Left forelimb (tissue), 1 donor: ENCODE results near the gene OTUD1.
A peak's percentile ranks its signal among the peaks of the same experiment; 100 is the strongest.
"Not testable (repeated sequence)": the region's sequence is repeated elsewhere in the genome, so short reads cannot be mapped to it uniquely, and the experiment has no call there.

Experiments
- DNase-seq: peaks from one replicate; pipeline ENCODE4 v3.0.0-alpha.2; 2018; ENCODE audit warnings: low spot score

Gene OTUD1, protein sequence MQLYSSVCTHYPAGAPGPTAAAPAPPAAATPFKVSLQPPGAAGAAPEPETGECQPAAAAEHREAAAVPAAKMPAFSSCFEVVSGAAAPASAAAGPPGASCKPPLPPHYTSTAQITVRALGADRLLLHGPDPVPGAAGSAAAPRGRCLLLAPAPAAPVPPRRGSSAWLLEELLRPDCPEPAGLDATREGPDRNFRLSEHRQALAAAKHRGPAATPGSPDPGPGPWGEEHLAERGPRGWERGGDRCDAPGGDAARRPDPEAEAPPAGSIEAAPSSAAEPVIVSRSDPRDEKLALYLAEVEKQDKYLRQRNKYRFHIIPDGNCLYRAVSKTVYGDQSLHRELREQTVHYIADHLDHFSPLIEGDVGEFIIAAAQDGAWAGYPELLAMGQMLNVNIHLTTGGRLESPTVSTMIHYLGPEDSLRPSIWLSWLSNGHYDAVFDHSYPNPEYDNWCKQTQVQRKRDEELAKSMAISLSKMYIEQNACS

GRCh38 chr10:23438547-23439451, at the start of gene OTUD1:
Gene OTUD1, plus strand, starts transcription at chr10:23439075. Its CDS starts 383 bp downstream, at chr10:23439458.
- DNase-seq, result peak; percentile 95

- DNase-seq, result not testable (repeated sequence)
Measured at GRCh38 chr10:23390408-23390807, 48.5 kb upstream of the OTUD1 start.

- DNase-seq, result no peak
Measured at GRCh38 chr10:23390809-23391208, 48.1 kb upstream of the OTUD1 start.

DNA sequence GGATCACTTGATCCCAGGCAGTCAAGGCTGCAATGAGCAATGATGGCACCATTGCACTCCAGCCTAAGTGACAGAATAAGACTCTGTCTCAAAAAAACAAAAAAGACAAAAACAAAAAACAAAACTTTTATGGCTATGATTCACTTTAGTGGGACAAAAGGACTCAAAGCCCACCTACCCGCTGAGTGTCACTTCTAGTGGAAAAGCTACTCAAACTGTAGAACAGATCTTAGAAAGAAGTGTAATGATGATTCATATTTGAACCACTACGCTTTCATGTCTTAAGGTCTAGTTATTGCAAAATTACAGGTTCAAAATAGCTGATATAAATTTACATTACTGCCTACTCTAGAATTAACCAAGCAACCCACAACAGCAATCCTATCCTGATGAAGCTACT, 47.1 kb upstream of the OTUD1 start:
- no peak for DNase-seq

DNA sequence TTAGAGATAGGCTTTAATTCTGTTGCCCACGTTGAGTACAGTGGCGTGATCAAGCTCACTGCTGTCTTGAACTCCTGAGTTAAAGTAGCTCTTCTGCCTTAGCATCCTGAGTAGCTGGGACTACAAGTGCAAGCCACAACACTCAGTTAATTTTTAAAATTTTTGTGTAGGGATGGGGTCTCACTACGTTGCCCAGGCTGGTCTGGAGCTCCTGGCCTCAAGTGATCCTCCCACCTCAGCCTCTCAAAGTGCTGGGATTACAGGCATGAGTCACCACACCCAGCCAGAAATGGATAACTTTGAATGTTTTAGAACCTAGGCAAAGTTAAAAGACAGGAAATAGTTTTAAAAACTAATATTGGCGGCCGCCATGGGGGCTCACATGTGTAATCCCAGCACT, 43.9 kb upstream of the OTUD1 start:
- no peak for DNase-seq

DNA sequence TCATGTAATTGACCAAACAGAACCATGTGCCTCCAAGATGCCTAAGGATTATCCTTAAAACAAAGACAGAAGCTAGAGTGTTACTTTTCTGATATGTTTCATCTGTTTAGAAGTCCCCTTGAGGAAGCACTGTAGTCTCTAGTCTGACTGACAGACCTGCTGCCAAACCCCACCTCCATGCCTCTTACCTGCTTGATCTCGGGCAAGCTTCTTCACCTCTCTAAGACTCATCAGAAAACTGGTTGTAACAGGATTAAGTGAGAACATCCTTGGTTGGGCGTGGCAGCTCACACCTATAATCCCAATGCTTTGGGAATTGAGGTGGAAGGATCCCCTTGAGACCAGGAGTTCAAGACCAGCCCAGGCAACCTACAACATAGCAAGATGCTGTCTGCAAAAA, 42.2 kb upstream of the OTUD1 start:
- no peak for DNase-seq

DNA sequence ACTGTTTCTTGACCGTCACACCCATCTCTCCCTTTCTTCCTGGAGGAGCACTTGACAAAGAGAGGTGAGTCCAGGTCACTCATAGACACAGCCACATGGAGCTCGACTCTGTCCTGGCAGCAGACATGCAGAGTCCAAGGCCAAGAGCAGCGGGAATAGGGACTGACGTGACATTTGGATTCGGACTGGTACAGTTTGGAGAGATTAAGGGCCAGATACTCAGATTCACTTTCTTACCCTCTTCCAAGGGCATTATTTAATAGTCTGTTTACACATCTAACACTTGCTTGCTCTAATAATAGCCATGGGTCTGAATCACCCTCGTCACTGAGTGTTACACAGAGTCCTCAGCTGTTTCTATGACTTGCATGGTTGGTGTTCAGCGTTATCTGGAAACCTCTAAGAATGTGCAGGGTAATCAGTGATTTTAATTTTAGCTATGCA, 39.2 kb upstream of the OTUD1 start:
- DNase-seq, result no peak

DNA sequence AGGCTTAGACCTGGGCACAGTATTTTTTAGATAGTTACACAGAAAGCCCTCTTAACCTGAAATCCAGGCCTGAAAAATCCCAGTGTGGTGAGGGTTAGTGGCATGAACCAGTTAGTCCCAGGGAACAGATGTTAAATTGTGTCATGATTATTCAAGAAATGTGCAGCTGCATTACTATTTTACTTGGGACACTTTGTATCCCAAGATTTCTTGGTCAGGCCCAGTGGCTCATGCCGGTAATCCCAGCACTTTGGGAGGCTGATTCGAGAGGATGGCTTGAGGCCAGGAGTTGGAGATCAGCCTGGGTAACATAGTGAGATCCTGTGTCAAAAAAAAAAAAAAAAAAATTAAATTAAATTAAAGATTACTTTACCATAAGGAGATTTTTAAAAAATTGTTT, 36.0 kb upstream of the OTUD1 start:
- DNase-seq, result no peak

GRCh38 chr10:23403278-23403677, 35.6 kb upstream of the OTUD1 start:
- no peak for DNase-seq

DNA sequence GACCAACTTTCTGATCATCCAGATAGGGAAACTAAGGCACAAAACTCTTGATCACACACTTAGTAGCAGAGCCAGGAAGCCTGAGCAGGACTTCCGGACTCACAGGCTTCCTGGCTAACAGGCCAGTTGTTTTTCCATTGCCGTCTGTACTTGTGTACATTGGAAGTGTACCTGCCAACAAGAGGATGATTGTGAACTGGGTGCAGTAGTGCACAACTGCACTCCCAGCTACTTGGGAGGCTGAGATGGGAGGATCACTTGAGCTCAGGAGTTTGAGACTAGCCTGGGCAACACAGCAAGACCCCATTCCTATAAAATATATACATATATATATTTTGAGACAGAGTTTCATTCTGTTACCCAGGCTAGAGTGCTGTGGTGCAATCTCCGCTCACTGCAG, 35.2 kb upstream of the OTUD1 start:
- no peak for DNase-seq

DNA sequence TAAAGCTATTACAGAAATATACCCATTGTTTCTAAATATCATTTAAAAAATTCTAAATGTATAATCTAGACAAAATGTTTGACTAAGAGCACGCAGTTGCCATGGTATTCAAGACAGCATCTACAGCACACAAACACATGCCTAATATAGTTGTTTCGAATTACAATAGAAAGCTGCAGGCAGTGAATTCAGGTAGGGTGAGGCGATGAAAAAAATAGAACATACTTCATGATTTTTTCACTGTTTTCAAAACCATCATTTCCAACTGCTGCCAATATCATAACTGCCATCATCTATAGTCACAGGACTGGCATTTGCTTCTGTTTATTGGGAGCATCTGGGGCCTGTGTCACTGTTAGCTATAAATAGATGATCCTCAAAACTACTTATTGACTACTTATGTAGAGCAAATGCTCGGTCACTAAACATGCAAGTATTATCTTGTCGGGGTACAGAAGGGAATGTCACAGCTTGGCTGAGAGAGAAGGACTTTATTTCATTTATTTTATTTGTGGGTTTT, 34.4 kb upstream of the OTUD1 start:
- no peak for DNase-seq

GRCh38 chr10:23405540-23405939, 33.3 kb upstream of the OTUD1 start:
- no peak for DNase-seq

DNA sequence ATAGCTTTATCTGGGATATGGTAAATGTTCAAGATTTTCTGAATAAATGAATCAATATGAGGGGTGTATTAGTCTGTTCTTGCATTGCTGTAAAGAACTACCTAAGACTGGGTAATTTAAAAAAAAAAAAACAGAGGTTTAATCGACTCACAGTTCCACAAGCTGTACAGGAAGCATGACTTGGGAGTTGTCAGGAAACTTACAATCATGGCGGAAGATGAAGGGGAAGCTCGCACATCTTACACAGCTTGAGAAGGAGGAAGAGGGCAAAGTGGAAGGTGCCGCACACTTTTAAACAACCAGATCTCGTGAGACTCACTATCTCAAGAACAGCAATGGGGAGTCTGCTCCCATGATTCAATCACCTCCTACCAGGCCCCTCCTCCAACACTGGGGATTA, 32.5 kb upstream of the OTUD1 start:
- DNase-seq, result no peak

- DNase-seq, result no peak
Measured at GRCh38 chr10:23408330-23408976, 30.4 kb upstream of the OTUD1 start.

- DNase-seq, result no peak
Measured at GRCh38 chr10:23412223-23412622, 26.7 kb upstream of the OTUD1 start.

- DNase-seq, result no peak
Measured at GRCh38 chr10:23413629-23414089, 25.2 kb upstream of the OTUD1 start.

DNA sequence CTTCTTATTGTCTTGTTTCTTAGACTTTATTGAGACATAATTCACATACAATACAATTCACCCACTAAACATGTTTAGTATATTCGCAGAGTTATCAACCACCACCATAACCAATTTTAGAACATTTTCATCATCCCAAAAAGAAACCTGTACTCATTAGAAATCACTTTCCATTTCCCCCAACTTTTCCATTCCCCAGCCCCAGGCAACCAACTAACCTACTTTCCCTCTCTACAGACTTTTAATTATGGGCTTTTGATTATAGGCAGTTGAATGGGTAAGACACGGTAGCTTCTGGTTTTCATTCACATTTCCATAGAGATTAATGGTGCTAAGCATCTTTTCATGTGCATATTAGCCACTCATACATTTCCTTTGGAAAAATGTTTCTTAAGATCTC, 24.2 kb upstream of the OTUD1 start:
- DNase-seq, result no peak

- DNase-seq, result no peak
Measured at GRCh38 chr10:23417254-23417653, 21.6 kb upstream of the OTUD1 start.

- no peak for DNase-seq
Measured at GRCh38 chr10:23418051-23418681, 20.7 kb upstream of the OTUD1 start.

DNA sequence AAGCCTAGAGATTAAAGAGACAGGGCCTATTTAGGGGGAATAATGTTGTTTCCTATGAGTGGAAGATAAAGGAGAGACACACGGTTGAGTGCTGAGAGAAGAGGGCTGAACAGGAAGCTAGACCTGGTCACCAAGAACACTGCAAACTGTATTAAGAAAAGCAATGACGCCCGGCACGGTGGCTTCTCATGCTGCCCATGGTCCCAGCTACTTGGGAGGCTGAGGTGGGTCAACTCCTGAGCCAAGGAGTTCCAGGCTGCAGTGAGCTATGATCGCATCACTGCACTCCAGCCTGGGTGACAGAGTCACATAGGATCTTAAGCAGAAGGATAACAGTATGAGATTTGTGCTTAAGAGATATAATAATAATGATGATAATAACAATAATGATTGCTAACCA, 19.7 kb upstream of the OTUD1 start:
- DNase-seq, result no peak

GRCh38 chr10:23419655-23420329, 19.1 kb upstream of the OTUD1 start:
- DNase-seq, result no peak
